SIG-M5 treated with dmso at 0.1 percent for 504 hours (cell line): ENCODE measurements around the gene STON1.
"Not testable (repeated sequence)": the region's sequence is repeated elsewhere in the genome, so short reads cannot be mapped to it uniquely, and the experiment has no call there.

ENCODE experiments used
- DNase-seq: peaks from one replicate; lab custom pipeline; 2025; ENCODE audit not compliant: unreplicated experiment; lab: John Stamatoyannopoulos, UW

STON1 gene

GRCh38 chr2:48613211-48613610 lies 83.3 kb downstream of the STON1 start:
- no peak for DNase-seq

- not testable (repeated sequence) for DNase-seq
Observed at GRCh38 chr2:48614581-48614980, 84.6 kb downstream of the STON1 start.

DNA sequence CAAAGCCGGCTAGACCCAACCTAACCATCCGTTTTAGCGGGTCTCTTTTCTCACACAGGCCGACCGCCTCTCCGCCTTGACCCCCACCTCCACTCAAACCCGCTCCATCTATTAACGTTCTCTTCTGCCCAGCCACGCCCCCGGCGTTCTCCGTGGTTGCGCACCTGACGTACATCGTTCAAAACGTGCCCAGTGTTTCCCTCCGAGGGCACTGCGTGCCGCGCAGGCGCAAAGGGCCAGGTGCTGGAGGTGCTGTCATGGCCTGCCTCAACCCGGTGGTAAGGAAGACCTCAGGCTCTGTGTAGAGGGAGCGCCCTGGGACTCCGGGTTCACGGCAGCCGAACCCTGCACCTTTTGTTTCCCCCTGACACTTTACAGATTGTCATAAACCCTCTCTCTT lies 87.7 kb downstream of the STON1 start, which contains the start of gene GTF2A1L:
TSS of gene GTF2A1L (plus strand) at position 239 of the 400 bp plus-strand sequence. CDS start at position 258, 19 bp downstream.
- DNase-seq, result no peak

GRCh38 chr2:48619526-48619925 lies 89.6 kb downstream of the STON1 start:
- no peak for DNase-seq

DNA sequence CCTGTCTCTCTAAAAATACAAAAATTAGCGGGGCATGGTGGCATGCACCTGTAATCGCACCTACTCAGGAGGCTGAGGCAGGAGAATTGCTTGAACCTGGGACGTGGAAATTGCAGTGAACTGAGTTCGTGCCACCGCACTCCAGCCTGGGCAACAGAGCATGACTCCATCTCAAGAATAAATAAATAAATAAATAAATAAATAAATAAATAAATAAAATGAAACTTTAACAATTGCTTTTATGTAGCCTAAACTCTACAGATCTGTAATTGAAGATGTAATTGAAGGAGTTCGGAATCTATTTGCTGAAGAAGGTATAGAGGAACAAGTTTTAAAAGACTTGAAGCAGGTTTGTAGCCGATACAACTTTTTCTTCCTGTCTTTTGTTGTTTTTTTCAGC lies 90.7 kb downstream of the STON1 start:
- DNase-seq, result no peak

DNA sequence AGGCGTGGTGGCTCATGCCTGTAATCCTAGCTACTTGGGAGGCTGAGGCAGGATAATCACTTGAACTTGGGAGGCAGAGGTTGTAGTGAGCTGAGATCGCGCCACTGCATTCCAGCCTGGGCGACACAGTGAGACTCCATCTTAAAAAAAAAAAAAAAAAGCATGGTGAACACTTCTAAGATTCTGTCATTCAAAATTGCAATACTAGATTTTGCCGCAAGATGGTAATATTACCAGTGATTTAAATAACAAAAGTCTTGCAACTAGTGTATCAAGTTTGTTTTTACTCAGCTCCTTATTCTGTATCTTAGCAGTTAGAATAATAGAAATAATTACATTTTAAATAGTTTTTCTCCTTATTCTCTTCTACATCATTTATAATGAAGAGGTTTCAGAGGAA lies 92.7 kb downstream of the STON1 start:
- not testable (repeated sequence) for DNase-seq

DNA sequence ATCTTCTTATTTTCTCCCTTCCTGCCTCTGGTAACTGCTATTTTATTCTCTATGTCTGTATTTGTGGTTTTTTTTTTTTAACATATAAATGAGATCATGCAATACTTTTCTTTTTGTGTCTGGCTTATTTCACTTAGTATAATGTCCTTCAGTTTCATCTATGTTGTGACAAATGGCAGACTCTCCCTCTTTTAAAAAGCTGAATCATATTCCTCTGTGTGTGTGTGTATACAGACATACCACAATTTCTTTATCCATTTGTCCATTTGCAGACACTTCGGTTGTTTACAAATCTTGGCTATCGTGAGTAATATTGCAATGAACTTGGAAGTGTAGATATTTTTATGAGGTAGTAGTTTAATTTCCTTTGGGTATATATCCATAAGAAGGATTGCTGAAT lies 94.7 kb downstream of the STON1 start:
- no peak for DNase-seq

DNA sequence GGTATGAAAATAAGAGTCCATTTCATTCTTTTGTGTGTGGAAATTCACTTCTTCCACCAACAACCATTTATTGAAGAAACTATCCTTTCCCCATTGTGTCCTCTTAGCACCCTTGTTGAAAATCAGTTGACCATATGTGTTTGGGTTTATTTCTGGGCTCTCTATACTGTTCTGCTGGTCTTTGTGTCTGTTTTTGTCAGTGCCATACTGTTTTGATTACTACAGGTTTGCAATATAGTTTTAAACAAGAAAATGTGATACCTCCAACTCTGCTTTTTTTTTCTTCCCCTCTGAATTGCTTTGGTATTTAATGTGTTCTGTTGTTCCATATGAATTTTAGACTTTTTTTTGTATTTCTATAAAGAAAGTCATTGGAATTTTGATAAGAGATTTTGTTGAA lies 96.1 kb downstream of the STON1 start:
- DNase-seq, result no peak

DNA sequence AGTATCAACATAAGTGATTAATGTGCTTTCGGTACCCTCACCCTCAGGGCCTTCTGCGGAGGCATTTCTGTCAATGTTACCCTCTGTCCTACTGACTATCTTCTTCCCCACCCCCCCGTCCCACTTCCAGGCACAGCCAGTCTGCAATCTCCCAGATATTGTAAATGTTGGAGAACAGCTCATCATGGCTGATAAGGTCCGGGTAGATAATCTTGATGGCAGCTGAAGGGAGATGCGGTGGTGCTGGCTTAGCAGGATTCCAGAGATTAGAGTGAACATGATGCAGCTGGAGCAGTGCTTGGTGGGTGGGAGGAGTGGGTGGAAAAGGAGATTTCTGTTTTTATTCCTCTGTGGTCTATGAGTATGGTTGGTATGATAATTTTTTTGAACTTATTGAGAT lies 103.2 kb downstream of the STON1 start:
- DNase-seq, result no peak

GRCh38 chr2:48635786-48636185 lies 105.8 kb downstream of the STON1 start:
- DNase-seq, result no peak

DNA sequence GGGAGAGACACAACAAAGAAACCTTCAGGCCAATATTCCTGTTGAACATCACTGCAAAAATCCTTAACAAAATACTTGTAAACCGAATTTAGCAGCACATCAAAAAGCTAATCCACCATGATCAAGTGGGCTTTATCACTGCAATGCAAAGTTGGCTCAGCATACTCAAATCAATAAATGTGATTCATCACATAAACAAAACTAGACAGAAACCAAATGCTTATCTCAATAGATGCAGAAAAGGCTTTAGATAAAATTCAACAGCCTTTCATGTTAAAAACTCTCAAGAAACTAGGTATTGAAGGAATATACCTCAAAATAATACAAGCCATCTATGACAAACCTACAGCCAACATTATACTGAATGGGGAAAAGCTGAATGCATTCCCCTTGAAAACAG lies 108.3 kb downstream of the STON1 start:
- DNase-seq, result no peak
